CD4-positive, alpha-beta T cell treated with Interleukin-1 beta for 1 hour (primary cell): ENCODE measurements around the gene BFSP2.

Experiments
- DNase-seq, 2 donors: peaks; one replicate each; pipeline ENCODE4 v3.0.0-alpha.2; 2020 to 2022

The BFSP2 gene

GRCh38 chr3:133419151-133419909 lies 19.5 kb downstream of the BFSP2 start:
- DNase-seq, result no peak

GRCh38 chr3:133424937-133425869 lies 25.3 kb downstream of the BFSP2 start:
- no peak for DNase-seq

GRCh38 chr3:133425898-133426297 lies 26.0 kb downstream of the BFSP2 start:
- no peak for DNase-seq

GRCh38 chr3:133426721-133427120 lies 26.9 kb downstream of the BFSP2 start:
- no peak for DNase-seq

GRCh38 chr3:133428552-133428951 lies 28.7 kb downstream of the BFSP2 start:
- no peak for DNase-seq

GRCh38 chr3:133429063-133429462 lies 29.2 kb downstream of the BFSP2 start:
- no peak for DNase-seq

- DNase-seq, result no peak
Observed at GRCh38 chr3:133439563-133439962, 39.7 kb downstream of the BFSP2 start.

GRCh38 chr3:133440652-133441051 lies 40.8 kb downstream of the BFSP2 start:
- DNase-seq, result no peak

- peak in 1 of 2 donors; percentile 22 for DNase-seq
Observed at GRCh38 chr3:133441867-133442270, 42.0 kb downstream of the BFSP2 start.

GRCh38 chr3:133442518-133442917 lies 42.7 kb downstream of the BFSP2 start:
- no peak for DNase-seq

GRCh38 chr3:133443649-133444422 lies 44.0 kb downstream of the BFSP2 start:
- no peak for DNase-seq

- DNase-seq, result no peak
Observed at GRCh38 chr3:133444423-133444774, 44.5 kb downstream of the BFSP2 start.

GRCh38 chr3:133445108-133445507 lies 45.3 kb downstream of the BFSP2 start:
- no peak for DNase-seq

GRCh38 chr3:133447750-133448477 lies 48.1 kb downstream of the BFSP2 start:
- DNase-seq, result no peak

GRCh38 chr3:133448478-133449122 lies 48.7 kb downstream of the BFSP2 start:
- DNase-seq, result peak; percentile 25 to 48

- DNase-seq, result no peak
Observed at GRCh38 chr3:133451309-133451708, 51.5 kb downstream of the BFSP2 start.

GRCh38 chr3:133452641-133453319 lies 52.9 kb downstream of the BFSP2 start:
- DNase-seq, result no peak

- DNase-seq, result no peak
Observed at GRCh38 chr3:133453383-133453782, 53.5 kb downstream of the BFSP2 start.

GRCh38 chr3:133455281-133455680 lies 55.4 kb downstream of the BFSP2 start:
- DNase-seq, result no peak

GRCh38 chr3:133455960-133456359 lies 56.1 kb downstream of the BFSP2 start:
- no peak for DNase-seq

- no peak for DNase-seq
Observed at GRCh38 chr3:133457025-133457424, 57.2 kb downstream of the BFSP2 start.
